Vagina (tissue), 2 donors: Measurements from ENCODE around the gene SPATA16.

ENCODE experiments used
- POLR2A ChIP-seq, 2 donors: fragments of 450-650 bp; IDR thresholded peaks; one replicate each; pipeline ENCODE4 v1.6.1; 2017; ENCODE audit warnings: antibody characterized with exemption in 2 of 2, mild to moderate bottlenecking in 2 of 2, moderate library complexity in 2 of 2
- POLR2AphosphoS5 ChIP-seq, 2 donors: sonication (generic); formaldehyde crosslinking; IDR thresholded peaks; one replicate each; pipeline ENCODE4 v1.9.0; 2017; ENCODE audit warnings: antibody characterized with exemption in 2 of 2, mild to moderate bottlenecking in 2 of 2, low read depth in 1 of 2; ENCODE audit not compliant: insufficient read depth in 1 of 2
- TF ChIP-seq, protein P1 (sequence below), 3 experiments: fragments of 450-650 bp in 2 of 3; fragments of 200-600 bp in 1 of 3; sonication (generic) in 1 of 3; IDR thresholded peaks; one replicate each; pipeline ENCODE4 v1.5.1; 2017 to 2019; ENCODE audit warnings: antibody characterized with exemption in 3 of 3, mild to moderate bottlenecking in 2 of 3, moderate library complexity in 2 of 3

- TF ChIP-seq, protein P1, sequence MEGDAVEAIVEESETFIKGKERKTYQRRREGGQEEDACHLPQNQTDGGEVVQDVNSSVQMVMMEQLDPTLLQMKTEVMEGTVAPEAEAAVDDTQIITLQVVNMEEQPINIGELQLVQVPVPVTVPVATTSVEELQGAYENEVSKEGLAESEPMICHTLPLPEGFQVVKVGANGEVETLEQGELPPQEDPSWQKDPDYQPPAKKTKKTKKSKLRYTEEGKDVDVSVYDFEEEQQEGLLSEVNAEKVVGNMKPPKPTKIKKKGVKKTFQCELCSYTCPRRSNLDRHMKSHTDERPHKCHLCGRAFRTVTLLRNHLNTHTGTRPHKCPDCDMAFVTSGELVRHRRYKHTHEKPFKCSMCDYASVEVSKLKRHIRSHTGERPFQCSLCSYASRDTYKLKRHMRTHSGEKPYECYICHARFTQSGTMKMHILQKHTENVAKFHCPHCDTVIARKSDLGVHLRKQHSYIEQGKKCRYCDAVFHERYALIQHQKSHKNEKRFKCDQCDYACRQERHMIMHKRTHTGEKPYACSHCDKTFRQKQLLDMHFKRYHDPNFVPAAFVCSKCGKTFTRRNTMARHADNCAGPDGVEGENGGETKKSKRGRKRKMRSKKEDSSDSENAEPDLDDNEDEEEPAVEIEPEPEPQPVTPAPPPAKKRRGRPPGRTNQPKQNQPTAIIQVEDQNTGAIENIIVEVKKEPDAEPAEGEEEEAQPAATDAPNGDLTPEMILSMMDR (IDR thresholded peaks at IDR 0.05): no peak
- TF ChIP-seq POLR2A (IDR thresholded peaks at IDR 0.05) (no peak), POLR2AphosphoS5 (IDR thresholded peaks at IDR 0.05; ENCODE audit: insufficient read depth in 1 of 2, low read depth in 1 of 2) (no peak)
These were observed 189.5 kb downstream of the SPATA16 start for GRCh38 chr3:172951511-172951910.
